ENCODE data around the gene ASPSCR1. TPM values are rescaled to one million over a fixed set of nuclear protein-coding genes. Genes with fewer than 3 reads are reported as not detected.
A peak's percentile ranks its signal among the peaks of the same experiment; 100 is the strongest.

ASPSCR1 gene
- total and polyA plus RNA-seq, 9 of the 15 experiments (the other 6 are each of a cell fraction or from before 2014, with no cell fraction given) = 0.90 to 36.9 (median 11.6) TPM

GRCh38 chr17:81927653-81928543 lies 49.5 kb upstream of the ASPSCR1 start, which contains the start of gene MAFG (continued):
- TF ChIP-seq POLR3G (IDR thresholded peaks at IDR 0.05; ENCODE audit: extremely low read depth, insufficient read length, insufficient replicate concordance) = no peak
- TF ChIP-seq, protein P1, sequence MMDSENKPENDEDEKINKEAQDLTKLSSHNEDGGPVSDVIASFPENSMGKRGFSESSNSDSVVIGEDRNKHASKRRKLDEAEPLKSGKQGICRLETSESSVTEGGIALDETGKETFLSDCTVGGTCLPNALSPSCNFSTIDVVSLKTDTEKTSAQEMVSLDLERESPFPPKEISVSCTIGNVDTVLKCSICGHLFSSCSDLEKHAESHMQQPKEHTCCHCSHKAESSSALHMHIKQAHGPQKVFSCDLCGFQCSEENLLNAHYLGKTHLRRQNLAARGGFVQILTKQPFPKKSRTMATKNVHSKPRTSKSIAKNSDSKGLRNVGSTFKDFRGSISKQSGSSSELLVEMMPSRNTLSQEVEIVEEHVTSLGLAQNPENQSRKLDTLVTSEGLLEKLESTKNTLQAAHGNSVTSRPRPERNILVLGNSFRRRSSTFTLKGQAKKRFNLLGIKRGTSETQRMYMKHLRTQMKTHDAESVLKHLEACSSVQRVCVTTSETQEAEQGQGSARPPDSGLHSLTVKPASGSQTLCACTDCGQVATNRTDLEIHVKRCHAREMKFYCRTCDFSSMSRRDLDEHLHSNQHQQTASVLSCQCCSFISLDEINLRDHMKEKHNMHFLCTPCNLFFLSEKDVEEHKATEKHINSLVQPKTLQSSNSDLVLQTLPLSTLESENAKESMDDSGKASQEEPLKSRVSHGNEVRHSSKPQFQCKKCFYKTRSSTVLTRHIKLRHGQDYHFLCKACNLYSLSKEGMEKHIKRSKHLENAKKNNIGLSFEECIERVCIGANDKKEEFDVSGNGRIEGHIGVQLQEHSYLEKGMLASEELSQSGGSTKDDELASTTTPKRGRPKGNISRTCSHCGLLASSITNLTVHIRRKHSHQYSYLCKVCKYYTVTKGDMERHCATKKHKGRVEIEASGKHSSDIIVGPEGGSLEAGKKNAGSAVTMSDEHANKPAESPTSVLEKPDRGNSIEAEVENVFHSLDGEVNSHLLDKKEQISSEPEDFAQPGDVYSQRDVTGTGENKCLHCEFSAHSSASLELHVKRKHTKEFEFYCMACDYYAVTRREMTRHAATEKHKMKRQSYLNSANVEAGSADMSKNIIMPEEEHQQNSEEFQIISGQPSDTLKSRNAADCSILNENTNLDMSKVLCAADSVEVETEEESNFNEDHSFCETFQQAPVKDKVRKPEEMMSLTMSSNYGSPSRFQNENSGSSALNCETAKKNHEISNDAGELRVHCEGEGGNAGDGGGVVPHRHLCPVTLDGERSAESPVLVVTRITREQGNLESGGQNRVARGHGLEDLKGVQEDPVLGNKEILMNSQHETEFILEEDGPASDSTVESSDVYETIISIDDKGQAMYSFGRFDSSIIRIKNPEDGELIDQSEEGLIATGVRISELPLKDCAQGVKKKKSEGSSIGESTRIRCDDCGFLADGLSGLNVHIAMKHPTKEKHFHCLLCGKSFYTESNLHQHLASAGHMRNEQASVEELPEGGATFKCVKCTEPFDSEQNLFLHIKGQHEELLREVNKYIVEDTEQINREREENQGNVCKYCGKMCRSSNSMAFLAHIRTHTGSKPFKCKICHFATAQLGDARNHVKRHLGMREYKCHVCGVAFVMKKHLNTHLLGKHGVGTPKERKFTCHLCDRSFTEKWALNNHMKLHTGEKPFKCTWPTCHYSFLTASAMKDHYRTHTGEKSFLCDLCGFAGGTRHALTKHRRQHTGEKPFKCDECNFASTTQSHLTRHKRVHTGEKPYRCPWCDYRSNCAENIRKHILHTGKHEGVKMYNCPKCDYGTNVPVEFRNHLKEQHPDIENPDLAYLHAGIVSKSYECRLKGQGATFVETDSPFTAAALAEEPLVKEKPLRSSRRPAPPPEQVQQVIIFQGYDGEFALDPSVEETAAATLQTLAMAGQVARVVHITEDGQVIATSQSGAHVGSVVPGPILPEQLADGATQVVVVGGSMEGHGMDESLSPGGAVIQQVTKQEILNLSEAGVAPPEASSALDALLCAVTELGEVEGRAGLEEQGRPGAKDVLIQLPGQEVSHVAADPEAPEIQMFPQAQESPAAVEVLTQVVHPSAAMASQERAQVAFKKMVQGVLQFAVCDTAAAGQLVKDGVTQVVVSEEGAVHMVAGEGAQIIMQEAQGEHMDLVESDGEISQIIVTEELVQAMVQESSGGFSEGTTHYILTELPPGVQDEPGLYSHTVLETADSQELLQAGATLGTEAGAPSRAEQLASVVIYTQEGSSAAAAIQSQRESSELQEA (IDR thresholded peaks at IDR 0.05; ENCODE audit: low read depth) = no peak
- no peak for TF ChIP-seq STAT5B (CRISPR knock-in tag; IDR thresholded peaks at IDR 0.05)
- no peak for TF ChIP-seq SLC30A9 (CRISPR knock-in tag; IDR thresholded peaks at IDR 0.05)
- peak; percentile 75 for TF ChIP-seq POLR2G (IDR thresholded peaks at IDR 0.05; ENCODE audit: low read depth, low read length)
- TF ChIP-seq ZNF124 (CRISPR knock-in tag; IDR thresholded peaks at IDR 0.05) = no peak
- TF ChIP-seq ZNF311 (CRISPR knock-in tag; IDR thresholded peaks at IDR 0.05) = no peak
- peak; percentile 54 for TF ChIP-seq TBP (optimal IDR thresholded peaks at IDR 0.05; ENCODE audit: low read depth, low read length)
- TF ChIP-seq MCM2 (IDR thresholded peaks at IDR 0.05; ENCODE audit: low read depth) = no peak
- no peak for TF ChIP-seq ZNF707 (CRISPR knock-in tag; conservative IDR thresholded peaks at IDR 0.05)
- TF ChIP-seq SETDB1 (IDR thresholded peaks at IDR 0.05; ENCODE audit: low read length) = no peak
- TF ChIP-seq KLF16 (IDR thresholded peaks at IDR 0.05) = no peak
- no peak; the same call in none of the 2 replicates for TF ChIP-seq RB1 (IDR thresholded peaks at IDR 0.05; ENCODE audit: low read depth)
- no peak for TF ChIP-seq ZNF197 (CRISPR knock-in tag; IDR thresholded peaks at IDR 0.05; ENCODE audit: low read depth)
- no peak for TF ChIP-seq ZNF316 (IDR thresholded peaks at IDR 0.05)
- TF ChIP-seq RBM15 (IDR thresholded peaks at IDR 0.05; ENCODE audit: insufficient read depth, low read length) = no peak
- TF ChIP-seq FIP1L1 (IDR thresholded peaks at IDR 0.05; ENCODE audit: low read depth, low read length, poor library complexity, severe bottlenecking) = no peak
- TF ChIP-seq JUND (IDR thresholded peaks at IDR 0.05; ENCODE audit: borderline replicate concordance, low read depth, low read length) = no peak
- no peak for TF ChIP-seq JUND (tag; IDR thresholded peaks at IDR 0.05; ENCODE audit: borderline replicate concordance, low read depth, low read length)
- peak; percentile 51 for TF ChIP-seq TAF1 (IDR thresholded peaks at IDR 0.05; ENCODE audit: control insufficient read depth, extremely low read depth, insufficient read depth, low read length, severe bottlenecking)
- TF ChIP-seq SMAD4 (CRISPR knock-in tag; conservative IDR thresholded peaks at IDR 0.05) = peak; percentile 85
- peak; percentile 64; the same call in 1 of the 2 replicates for TF ChIP-seq MTA3 (IDR thresholded peaks at IDR 0.05; ENCODE audit: borderline replicate concordance)

Measured in K562 (cell line).